Fibroblast of peridontal ligament (primary cell): ENCODE measurements around the gene TPRG1L.

Experiments
- DNase-seq: peaks from one replicate; pipeline ENCODE4 v3.0.0-alpha.2; 2010; ENCODE audit errors: extremely low read depth

The TPRG1L gene

GRCh38 chr1:3663999-3664699, 39.3 kb downstream of the TPRG1L start:
- DNase-seq: no peak

GRCh38 chr1:3664700-3665375, 40.0 kb downstream of the TPRG1L start:
- no peak for DNase-seq

- DNase-seq: no peak
Measured at GRCh38 chr1:3668148-3668547, 43.3 kb downstream of the TPRG1L start.

- no peak for DNase-seq
Measured at GRCh38 chr1:3668585-3669300, 43.9 kb downstream of the TPRG1L start.

- no peak for DNase-seq
Measured at GRCh38 chr1:3669421-3669821, 44.6 kb downstream of the TPRG1L start.

GRCh38 chr1:3669971-3670431, 45.2 kb downstream of the TPRG1L start:
- DNase-seq: no peak

- DNase-seq: no peak
Measured at GRCh38 chr1:3670823-3671265, 46.0 kb downstream of the TPRG1L start.

- DNase-seq: no peak
Measured at GRCh38 chr1:3671371-3672180, 46.8 kb downstream of the TPRG1L start.

GRCh38 chr1:3672231-3672970, 47.6 kb downstream of the TPRG1L start:
- no peak for DNase-seq

- no peak for DNase-seq
Measured at GRCh38 chr1:3672971-3673361, 48.2 kb downstream of the TPRG1L start.

- no peak for DNase-seq
Measured at GRCh38 chr1:3673381-3674099, 48.7 kb downstream of the TPRG1L start.

GRCh38 chr1:3674100-3675094, 49.6 kb downstream of the TPRG1L start:
- no peak for DNase-seq

- DNase-seq: no peak
Measured at GRCh38 chr1:3675436-3675835, 50.6 kb downstream of the TPRG1L start.

- no peak for DNase-seq
Measured at GRCh38 chr1:3676581-3677470, 52.0 kb downstream of the TPRG1L start.

GRCh38 chr1:3677484-3677883, 52.7 kb downstream of the TPRG1L start:
- DNase-seq: no peak

GRCh38 chr1:3678361-3679097, 53.7 kb downstream of the TPRG1L start:
- no peak for DNase-seq

GRCh38 chr1:3679098-3679555, 54.3 kb downstream of the TPRG1L start:
- DNase-seq: no peak
